Parathyroid adenoma (tissue), 2 donors: ENCODE results near the gene SLC66A3.

Source experiments
- H2AFZ ChIP-seq: fragments of 300-600 bp; sonication (generic); one replicate; pipeline ENCODE4 v1.7.0; 2017; ENCODE audit warnings: antibody characterized with exemption, mild to moderate bottlenecking
- H3K27ac ChIP-seq: fragments of 300-600 bp; sonication (generic); one replicate; pipeline ENCODE4 v1.7.0; 2017
- H3K27me3 ChIP-seq: fragments of 300-600 bp; sonication (generic); one replicate; pipeline ENCODE4 v1.7.0; 2017; ENCODE audit warnings: low read length; ENCODE audit not compliant: control insufficient read depth, insufficient read depth
- H3K36me3 ChIP-seq: fragments of 300-600 bp; sonication (generic); one replicate; pipeline ENCODE4 v1.7.0; 2017; ENCODE audit warnings: low read length; ENCODE audit not compliant: control insufficient read depth, insufficient read depth
- H3K4me1 ChIP-seq: fragments of 300-600 bp; sonication (generic); one replicate; pipeline ENCODE4 v1.7.0; 2017; ENCODE audit warnings: control low read depth
- H3K4me2 ChIP-seq: fragments of 300-600 bp; sonication (generic); one replicate; pipeline ENCODE4 v1.7.0; 2017; ENCODE audit warnings: low read length
- H3K4me3 ChIP-seq: fragments of 300-600 bp; sonication (generic); one replicate; pipeline ENCODE4 v1.7.0; 2017; ENCODE audit warnings: low read depth, low read length
- H3K79me2 ChIP-seq: fragments of 300-600 bp; sonication (generic); one replicate; pipeline ENCODE4 v1.7.0; 2017; ENCODE audit warnings: control low read depth
- H3K9ac ChIP-seq: fragments of 300-600 bp; sonication (generic); one replicate; pipeline ENCODE4 v1.7.0; 2017; ENCODE audit warnings: mild to moderate bottlenecking
- H3K9me3 ChIP-seq: fragments of 300-600 bp; sonication (generic); one replicate; pipeline ENCODE4 v1.7.0; 2017; ENCODE audit warnings: low read length; ENCODE audit not compliant: control insufficient read depth
- TF ChIP-seq, protein P1 (sequence below): fragments of 300-600 bp; sonication (generic); IDR thresholded peaks from one replicate; pipeline ENCODE4 v1.7.0; 2017; ENCODE audit warnings: antibody characterized with exemption, mild to moderate bottlenecking
- donor health status: primary hyperparathyroidism.

The SLC66A3 gene

GRCh38 chr2:11215407-11215806, 60.1 kb downstream of the SLC66A3 start:
- no peaks in the 10 kb centered on the region for H3K9me3 ChIP-seq
- no peak overlapping the region for H3K9ac ChIP-seq
- TF ChIP-seq, protein P1, sequence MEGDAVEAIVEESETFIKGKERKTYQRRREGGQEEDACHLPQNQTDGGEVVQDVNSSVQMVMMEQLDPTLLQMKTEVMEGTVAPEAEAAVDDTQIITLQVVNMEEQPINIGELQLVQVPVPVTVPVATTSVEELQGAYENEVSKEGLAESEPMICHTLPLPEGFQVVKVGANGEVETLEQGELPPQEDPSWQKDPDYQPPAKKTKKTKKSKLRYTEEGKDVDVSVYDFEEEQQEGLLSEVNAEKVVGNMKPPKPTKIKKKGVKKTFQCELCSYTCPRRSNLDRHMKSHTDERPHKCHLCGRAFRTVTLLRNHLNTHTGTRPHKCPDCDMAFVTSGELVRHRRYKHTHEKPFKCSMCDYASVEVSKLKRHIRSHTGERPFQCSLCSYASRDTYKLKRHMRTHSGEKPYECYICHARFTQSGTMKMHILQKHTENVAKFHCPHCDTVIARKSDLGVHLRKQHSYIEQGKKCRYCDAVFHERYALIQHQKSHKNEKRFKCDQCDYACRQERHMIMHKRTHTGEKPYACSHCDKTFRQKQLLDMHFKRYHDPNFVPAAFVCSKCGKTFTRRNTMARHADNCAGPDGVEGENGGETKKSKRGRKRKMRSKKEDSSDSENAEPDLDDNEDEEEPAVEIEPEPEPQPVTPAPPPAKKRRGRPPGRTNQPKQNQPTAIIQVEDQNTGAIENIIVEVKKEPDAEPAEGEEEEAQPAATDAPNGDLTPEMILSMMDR, result no peak
- no peak overlapping the region for H3K27ac ChIP-seq
- H3K4me1 ChIP-seq, result no peaks in the 10 kb centered on the region
- H3K4me3 ChIP-seq, result no peak overlapping the region
- H2AFZ ChIP-seq, result no peak overlapping the region
- no peaks in the 10 kb centered on the region for H3K79me2 ChIP-seq
- no peak overlapping the region for H3K4me2 ChIP-seq
- no peaks in the 10 kb centered on the region for H3K27me3 ChIP-seq
- no peaks in the 10 kb centered on the region for H3K36me3 ChIP-seq

- H3K4me3 ChIP-seq, result no peak overlapping the region
- TF ChIP-seq, protein P1, result no peak
- no peaks in the 10 kb centered on the region for H3K27me3 ChIP-seq
- H3K4me1 ChIP-seq, result no peaks in the 10 kb centered on the region
- H3K27ac ChIP-seq, result no peak overlapping the region
- no peaks in the 10 kb centered on the region for H3K9me3 ChIP-seq
- no peak overlapping the region for H3K4me2 ChIP-seq
- no peak overlapping the region for H2AFZ ChIP-seq
- no peaks in the 10 kb centered on the region for H3K79me2 ChIP-seq
- no peak overlapping the region for H3K9ac ChIP-seq
- H3K36me3 ChIP-seq, result no peaks in the 10 kb centered on the region
Measured at GRCh38 chr2:11220445-11220844, 65.2 kb downstream of the SLC66A3 start.

- Histone ChIP-seq H2AFZ (no peak overlapping the region), H3K4me3 (no peak overlapping the region), H3K36me3 (no peaks in the 10 kb centered on the region), H3K4me2 (no peak overlapping the region), H3K4me1 (no peaks in the 10 kb centered on the region), H3K9ac (no peak overlapping the region), H3K9me3 (no peaks in the 10 kb centered on the region), H3K79me2 (no peaks in the 10 kb centered on the region), H3K27ac (no peak overlapping the region), H3K27me3 (no peaks in the 10 kb centered on the region)
- TF ChIP-seq, protein P1, result no peak
Measured at GRCh38 chr2:11222845-11223244, 67.6 kb downstream of the SLC66A3 start.

DNA sequence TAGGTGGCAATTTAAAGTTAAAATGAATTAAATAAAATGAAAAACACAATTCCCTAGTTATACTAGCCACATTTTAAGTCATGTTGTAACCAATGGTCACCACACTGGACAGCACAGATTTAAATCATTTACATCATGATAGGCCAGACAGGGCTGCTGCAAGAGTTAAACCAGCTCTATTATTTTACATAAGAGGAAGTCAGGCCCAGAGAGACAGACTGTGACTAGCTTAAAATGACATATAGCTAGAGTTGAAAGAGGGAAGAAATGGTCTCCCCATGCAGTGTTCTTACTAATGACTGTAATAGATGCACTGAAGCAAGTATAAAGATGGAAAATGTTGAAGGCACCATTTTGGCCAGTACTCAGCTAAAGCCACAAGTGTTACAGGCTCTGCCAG, 69.6 kb downstream of the SLC66A3 start:
- Histone ChIP-seq H3K4me1 (no peaks in the 10 kb centered on the region), H3K27me3 (no peaks in the 10 kb centered on the region), H3K4me2 (no peak overlapping the region), H3K79me2 (no peaks in the 10 kb centered on the region), H3K9me3 (no peaks in the 10 kb centered on the region), H3K36me3 (no peaks in the 10 kb centered on the region), H3K9ac (no peak overlapping the region), H3K27ac (no peak overlapping the region), H3K4me3 (no peak overlapping the region), H2AFZ (no peak overlapping the region)
- TF ChIP-seq, protein P1, result no peak

GRCh38 chr2:11227595-11227994, 72.3 kb downstream of the SLC66A3 start:
- Histone ChIP-seq H3K27me3 (no peaks in the 10 kb centered on the region), H3K9ac (no peak overlapping the region)

More at GRCh38 chr2:11227595-11227994, 72.3 kb downstream of the SLC66A3 start:
- Histone ChIP-seq H3K4me3 (no peak overlapping the region), H3K4me2 (no peak overlapping the region), H3K4me1 (no peaks in the 10 kb centered on the region), H2AFZ (no peak overlapping the region), H3K36me3 (no peaks in the 10 kb centered on the region), H3K9me3 (no peaks in the 10 kb centered on the region), H3K27ac (no peak overlapping the region), H3K79me2 (no peaks in the 10 kb centered on the region)
- TF ChIP-seq, protein P1, result no peak
